ENCODE results near the gene CRMP1.
A peak's percentile ranks its signal among the peaks of the same experiment; 100 is the strongest.

The CRMP1 gene

GRCh38 chr4:5821665-5822358 lies 71.1 kb downstream of the CRMP1 start:
- DNase-seq (ENCODE audit: low read depth), result peak; percentile 38
- no peak overlapping the region for H3K4me3 ChIP-seq (ENCODE audit: low read depth, low read length)
- TF ChIP-seq CTCF (IDR thresholded peaks at IDR 0.05; ENCODE audit: low read depth, low read length), result peak; percentile 87
- TF ChIP-seq MYC (IDR thresholded peaks at IDR 0.05; ENCODE audit: low read depth, low read length), result no peak

GRCh38 chr4:5816851-5817375 lies 76.0 kb downstream of the CRMP1 start:
- no peak for DNase-seq (ENCODE audit: low read depth)
- TF ChIP-seq CTCF (IDR thresholded peaks at IDR 0.05; ENCODE audit: low read depth, low read length) (no peak), POLR2A (IDR thresholded peaks at IDR 0.05; ENCODE audit: extremely low read depth, insufficient read length) (no peak), MAX (IDR thresholded peaks at IDR 0.05; ENCODE audit: low read depth, low read length) (no peak), MYC (IDR thresholded peaks at IDR 0.05; ENCODE audit: low read depth, low read length) (no peak)
- no peak overlapping the region for H3K4me3 ChIP-seq (ENCODE audit: low read depth, low read length)

GRCh38 chr4:5816101-5816500 lies 76.8 kb downstream of the CRMP1 start:
- H3K4me3 ChIP-seq (ENCODE audit: low read depth, low read length), result no peak overlapping the region
- no peak for TF ChIP-seq MAX (IDR thresholded peaks at IDR 0.05; ENCODE audit: low read depth, low read length)
- no peak for TF ChIP-seq CTCF (IDR thresholded peaks at IDR 0.05; ENCODE audit: low read depth, low read length)
- no peak for TF ChIP-seq MYC (IDR thresholded peaks at IDR 0.05; ENCODE audit: low read depth, low read length)
- TF ChIP-seq POLR2A (IDR thresholded peaks at IDR 0.05; ENCODE audit: extremely low read depth, insufficient read length), result no peak
- no peak for DNase-seq (ENCODE audit: low read depth)

GRCh38 chr4:5815641-5816040 lies 77.2 kb downstream of the CRMP1 start:
- H3K4me3 ChIP-seq (ENCODE audit: low read depth, low read length), result no peak overlapping the region
- no peak for DNase-seq (ENCODE audit: low read depth)
- TF ChIP-seq MYC (IDR thresholded peaks at IDR 0.05; ENCODE audit: low read depth, low read length) (no peak), POLR2A (IDR thresholded peaks at IDR 0.05; ENCODE audit: extremely low read depth, insufficient read length) (no peak), MAX (IDR thresholded peaks at IDR 0.05; ENCODE audit: low read depth, low read length) (no peak), CTCF (IDR thresholded peaks at IDR 0.05; ENCODE audit: low read depth, low read length) (no peak)

GRCh38 chr4:5814421-5814820 lies 78.5 kb downstream of the CRMP1 start:
- no peak for DNase-seq (ENCODE audit: low read depth)
- TF ChIP-seq MYC (IDR thresholded peaks at IDR 0.05; ENCODE audit: low read depth, low read length), result no peak
- no peak overlapping the region for H3K4me3 ChIP-seq (ENCODE audit: low read depth, low read length)

GRCh38 chr4:5813882-5814255 lies 79.0 kb downstream of the CRMP1 start:
- DNase-seq (ENCODE audit: low read depth), result no peak
- no peak for TF ChIP-seq MAX (IDR thresholded peaks at IDR 0.05; ENCODE audit: low read depth, low read length)
- no peak for TF ChIP-seq MYC (IDR thresholded peaks at IDR 0.05; ENCODE audit: low read depth, low read length)
- no peak for TF ChIP-seq POLR2A (IDR thresholded peaks at IDR 0.05; ENCODE audit: extremely low read depth, insufficient read length)
- TF ChIP-seq CTCF (IDR thresholded peaks at IDR 0.05; ENCODE audit: low read depth, low read length), result no peak
- H3K4me3 ChIP-seq (ENCODE audit: low read depth, low read length), result no peak overlapping the region
